Transverse colon (tissue), 4 donors: ENCODE data around the gene KCNH1. TPM values are rescaled to one million over a fixed set of nuclear protein-coding genes. Genes with fewer than 3 reads are reported as not detected.

ENCODE experiments used
- DNase-seq: peaks from one replicate; pipeline ENCODE4 v3.0.0-alpha.2; 2019
- H3K27ac ChIP-seq, 4 donors: fragments of 200-600 bp; sonication (generic); 2 replicates each; pipeline ENCODE4 v1.5.1; 2016 to 2018; ENCODE audit warnings: inconsistent platforms in 4 of 4
- H3K27me3 ChIP-seq: fragments of 200-600 bp; sonication (generic); 2 replicates; pipeline ENCODE4 v1.5.1; 2017; ENCODE audit warnings: inconsistent platforms
- H3K36me3 ChIP-seq, 4 donors: fragments of 200-600 bp; sonication (generic); 2 replicates each; pipeline ENCODE4 v1.5.1; 2017 to 2019; ENCODE audit warnings: inconsistent platforms in 4 of 4
- H3K4me1 ChIP-seq, 4 donors: fragments of 200-600 bp; sonication (generic); 2 replicates each; pipeline ENCODE4 v1.5.1; 2017 to 2020; ENCODE audit warnings: inconsistent platforms in 4 of 4
- H3K4me3 ChIP-seq, 4 donors: fragments of 200-600 bp; sonication (generic); 1 replicate in 1 of 4; 2 replicates in 3 of 4; pipeline versions ENCODE4 v1.5.1 to v1.6.1; 2017 to 2019; ENCODE audit warnings: inconsistent platforms in 4 of 4
- H3K9me3 ChIP-seq, 2 donors: fragments of 200-600 bp; sonication (generic); 2 replicates each; pipeline ENCODE4 v1.5.1; 2017 to 2019; ENCODE audit warnings: inconsistent platforms in 2 of 2
- EP300 ChIP-seq: sonication (generic); formaldehyde crosslinking; IDR thresholded peaks from one replicate; pipeline ENCODE4 v1.6.1; 2017; ENCODE audit warnings: antibody characterized with exemption, low read depth
- POLR2A ChIP-seq: fragments of 450-650 bp; IDR thresholded peaks from one replicate; pipeline ENCODE4 v1.6.1; 2016; ENCODE audit warnings: antibody characterized with exemption, mild to moderate bottlenecking, moderate library complexity
- POLR2AphosphoS5 ChIP-seq, 3 donors: sonication (generic); formaldehyde crosslinking; IDR thresholded peaks; one replicate each; pipeline ENCODE4 v1.6.1; 2016; ENCODE audit warnings: antibody characterized with exemption in 3 of 3
- WGBS, 2 donors: methylation state at CpG; one replicate each; pipeline ENCODE4 v1.1.5; 2018; ENCODE audit warnings: low coverage in 1 of 2; 5-methylcytosine and 5-hydroxymethylcytosine counted together
- in situ Hi-C, 4 donors: fragments of 200-750 bp; cut with MboI; loops; one replicate each; pipeline versions ENCODE4 v1.15.0 to v1.15.1; 2017; ENCODE audit warnings: low sequenced_read_pairs in 3 of 4, low pct_ligation_motif_present in 1 of 4, low pct_unique_long_range_greater_than_20kb in 1 of 4
- intact Hi-C: fragments of 100-400 bp; cut with DNase I; formaldehyde crosslinking; loops from one replicate; pipeline ENCODE4 v1.15.1; 2023; ENCODE audit warnings: low total_unique reads
- total RNA-seq, 4 donors: library from RNA; depleted of rRNA; stranded (reverse); fragments of >200 nt; gene quantifications; one replicate each; pipeline ENCODE4 v1.1.0, GENCODE V29; 2016
- TF ChIP-seq, protein P1 (sequence below), 5 experiments: fragments of 200-600 bp in 3 of 5; fragments of 450-650 bp in 2 of 5; sonication (generic) in 3 of 5; IDR thresholded peaks; 1 replicate in 2 of 5; 2 replicates in 3 of 5; pipeline ENCODE4 v1.5.1; 2016 to 2017; ENCODE audit warnings: antibody characterized with exemption in 5 of 5, inconsistent platforms in 3 of 5, mild to moderate bottlenecking in 2 of 5, moderate library complexity in 1 of 5

The KCNH1 gene
- total RNA-seq, 4 donors from 2014 or later, result 0.55 to 9.4 (median 2.2) TPM

DNA sequence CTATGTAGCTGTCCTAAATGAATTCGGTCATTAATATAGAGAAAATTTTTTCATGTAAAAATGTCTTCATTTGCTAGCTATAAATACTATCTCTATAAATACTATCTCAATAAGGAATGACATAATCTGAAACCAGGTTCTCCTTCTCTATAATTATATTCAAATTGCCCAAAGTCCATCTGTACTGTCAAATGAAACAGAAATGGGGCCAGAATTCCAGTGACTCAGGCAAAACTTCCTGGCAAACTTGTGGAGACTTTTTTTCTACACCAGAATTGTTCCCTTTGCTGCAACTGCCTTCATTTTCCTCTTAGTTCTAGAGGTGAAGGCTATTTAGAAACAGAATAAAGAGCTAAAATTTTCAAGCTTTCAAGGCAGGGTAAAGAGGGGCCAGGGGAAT lies 152.5 kb downstream of the KCNH1 start:
- no peaks in the 10 kb centered on the region for H3K27me3 ChIP-seq
- H3K36me3 ChIP-seq, result no peaks in the 10 kb centered on the region
- TF ChIP-seq EP300 (no peak), POLR2A (no peak), POLR2AphosphoS5 (IDR thresholded peaks at IDR 0.05) (no peak)
- TF ChIP-seq, protein P1, sequence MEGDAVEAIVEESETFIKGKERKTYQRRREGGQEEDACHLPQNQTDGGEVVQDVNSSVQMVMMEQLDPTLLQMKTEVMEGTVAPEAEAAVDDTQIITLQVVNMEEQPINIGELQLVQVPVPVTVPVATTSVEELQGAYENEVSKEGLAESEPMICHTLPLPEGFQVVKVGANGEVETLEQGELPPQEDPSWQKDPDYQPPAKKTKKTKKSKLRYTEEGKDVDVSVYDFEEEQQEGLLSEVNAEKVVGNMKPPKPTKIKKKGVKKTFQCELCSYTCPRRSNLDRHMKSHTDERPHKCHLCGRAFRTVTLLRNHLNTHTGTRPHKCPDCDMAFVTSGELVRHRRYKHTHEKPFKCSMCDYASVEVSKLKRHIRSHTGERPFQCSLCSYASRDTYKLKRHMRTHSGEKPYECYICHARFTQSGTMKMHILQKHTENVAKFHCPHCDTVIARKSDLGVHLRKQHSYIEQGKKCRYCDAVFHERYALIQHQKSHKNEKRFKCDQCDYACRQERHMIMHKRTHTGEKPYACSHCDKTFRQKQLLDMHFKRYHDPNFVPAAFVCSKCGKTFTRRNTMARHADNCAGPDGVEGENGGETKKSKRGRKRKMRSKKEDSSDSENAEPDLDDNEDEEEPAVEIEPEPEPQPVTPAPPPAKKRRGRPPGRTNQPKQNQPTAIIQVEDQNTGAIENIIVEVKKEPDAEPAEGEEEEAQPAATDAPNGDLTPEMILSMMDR (IDR thresholded peaks at IDR 0.05), result no peak
- H3K9me3 ChIP-seq, result no peaks in the 10 kb centered on the region
- 98 to 100% methylated on average over 1 of the region's 1 CpG for WGBS, 2 donors
- H3K4me1 ChIP-seq, result no peaks in the 10 kb centered on the region
- intact Hi-C loops (no loop called here), in situ Hi-C loops (no loop called here)
- DNase-seq, result no peak
- H3K4me3 ChIP-seq, result no peak overlapping the region
- H3K27ac ChIP-seq, result no peak overlapping the region

DNA sequence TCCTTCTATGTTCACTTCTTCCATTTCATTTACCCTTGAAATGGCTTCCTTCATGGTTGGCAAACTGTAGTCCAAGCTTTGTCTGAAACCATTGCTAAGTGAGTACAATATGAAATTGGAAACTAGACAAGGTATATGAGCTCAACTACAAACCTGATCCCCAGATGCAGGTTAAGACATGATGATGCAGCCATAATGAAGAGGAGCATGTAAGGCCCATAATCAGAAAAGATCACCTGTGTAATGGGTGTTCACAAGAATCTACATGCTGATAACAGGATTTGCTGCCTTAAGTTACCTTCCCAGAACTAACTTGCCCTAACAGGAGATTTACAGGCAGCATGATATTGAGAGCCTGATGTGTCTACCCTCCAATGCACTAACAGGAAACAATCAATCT lies 153.9 kb downstream of the KCNH1 start:
- Histone ChIP-seq H3K36me3 (no peaks in the 10 kb centered on the region), H3K27ac (no peak overlapping the region), H3K4me1 (no peaks in the 10 kb centered on the region), H3K9me3 (no peaks in the 10 kb centered on the region), H3K4me3 (no peak overlapping the region), H3K27me3 (no peaks in the 10 kb centered on the region)
- TF ChIP-seq, protein P1 (IDR thresholded peaks at IDR 0.05), result no peak
- TF ChIP-seq EP300 (no peak), POLR2AphosphoS5 (IDR thresholded peaks at IDR 0.05) (no peak), POLR2A (no peak)
- in situ Hi-C loops, result no loop called here
- intact Hi-C loops, result no loop called here
- DNase-seq, result no peak

DNA sequence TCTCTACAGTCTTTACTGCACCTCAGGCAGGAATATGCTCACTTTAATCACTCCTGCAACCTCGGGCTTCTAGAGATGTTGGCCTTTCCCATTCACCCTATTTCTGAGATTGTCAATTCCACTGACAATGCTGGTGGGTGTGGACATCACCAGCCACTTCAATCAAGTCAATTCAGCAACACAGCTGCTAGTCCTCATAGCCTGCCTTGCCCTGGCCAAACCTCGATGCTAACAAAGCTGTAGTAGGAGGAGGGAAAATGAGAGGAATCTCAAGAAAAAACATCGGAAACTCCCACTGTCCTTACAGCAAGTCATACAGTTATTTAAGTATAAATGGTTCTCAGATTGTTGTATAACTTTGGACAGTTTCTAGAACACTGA lies 155.0 kb downstream of the KCNH1 start:
- in situ Hi-C loops (no loop called here), intact Hi-C loops (no loop called here)
- Histone ChIP-seq H3K4me3 (no peak overlapping the region), H3K4me1 (no peaks in the 10 kb centered on the region), H3K9me3 (no peaks in the 10 kb centered on the region), H3K36me3 (no peaks in the 10 kb centered on the region), H3K27ac (no peak overlapping the region), H3K27me3 (no peaks in the 10 kb centered on the region)
- DNase-seq, result no peak
- no peak for TF ChIP-seq POLR2AphosphoS5 (IDR thresholded peaks at IDR 0.05)
- TF ChIP-seq, protein P1 (IDR thresholded peaks at IDR 0.05), result no peak
- TF ChIP-seq POLR2A, result no peak
- no peak for TF ChIP-seq EP300
- WGBS, 2 donors, result 67 to 68% methylated on average over 3 of the region's 3 CpGs

DNA sequence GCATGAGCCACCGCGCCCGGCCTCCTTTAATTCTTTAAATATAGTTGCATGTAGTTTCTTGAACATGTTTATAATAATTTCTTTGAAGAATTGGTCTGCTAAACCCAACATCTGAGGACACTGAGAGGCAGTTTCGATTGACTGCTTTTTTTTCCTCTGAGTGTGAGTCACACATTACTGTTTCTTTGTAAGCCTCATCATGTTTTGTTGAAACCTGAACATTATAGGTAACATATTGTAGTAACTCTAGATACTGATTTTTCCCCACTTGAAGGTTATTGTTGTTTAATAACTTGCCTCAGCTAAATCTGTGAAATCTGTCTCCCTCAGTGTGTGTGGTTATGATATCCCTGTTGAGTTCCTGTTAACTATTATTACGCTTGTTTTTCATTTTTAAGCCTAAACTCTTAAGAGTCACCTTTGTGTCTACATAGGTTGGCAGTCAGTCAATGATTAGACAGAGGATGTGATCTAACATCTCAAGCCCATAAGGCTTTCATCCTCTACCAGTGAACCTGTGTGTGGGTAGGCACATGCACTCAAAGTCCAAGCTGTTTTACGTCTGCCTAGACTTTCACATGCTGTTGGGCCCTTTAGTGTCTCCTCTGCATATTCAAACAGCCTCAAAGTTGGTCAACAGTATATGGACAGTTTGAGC lies 155.5 kb downstream of the KCNH1 start:
- H3K36me3 ChIP-seq, result no peaks in the 10 kb centered on the region
- WGBS, 2 donors, result 73 to 74% methylated on average over 6 of the region's 6 CpGs
- intact Hi-C loops, result no loop called here

More for the DNA sequence above, 155.5 kb downstream of the KCNH1 start:
- Histone ChIP-seq H3K27me3 (no peaks in the 10 kb centered on the region), H3K27ac (no peak overlapping the region), H3K4me1 (no peaks in the 10 kb centered on the region), H3K9me3 (no peaks in the 10 kb centered on the region), H3K4me3 (no peak overlapping the region)
- no peak for TF ChIP-seq POLR2AphosphoS5 (IDR thresholded peaks at IDR 0.05)
- TF ChIP-seq, protein P1 (IDR thresholded peaks at IDR 0.05), result no peak
- TF ChIP-seq EP300, result no peak
- TF ChIP-seq POLR2A, result no peak
- no peak for DNase-seq
- in situ Hi-C loops, result no loop called here
